ENCODE measurements around the gene BCL11A.

DNA sequence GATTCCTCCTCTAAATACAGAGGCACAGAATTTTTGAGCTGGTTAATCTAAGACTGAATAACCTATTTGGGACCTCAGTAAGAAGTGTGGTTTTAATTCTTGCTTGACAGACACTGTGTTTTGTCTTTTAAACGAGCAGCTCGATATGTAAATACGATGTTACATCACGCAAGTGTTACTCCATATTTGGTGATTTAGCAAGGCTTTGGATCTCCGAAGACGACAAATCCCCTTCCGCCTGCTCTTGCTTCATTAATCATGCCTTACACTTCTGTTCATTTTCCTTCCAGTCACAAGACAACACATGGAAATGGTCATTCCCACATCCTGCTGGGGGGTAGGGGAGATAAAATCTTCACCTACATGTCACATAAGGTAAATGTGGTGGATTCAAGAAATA is 9.4 kb downstream of the BCL11A start:
- no peak for TF ChIP-seq POLR2A (IDR thresholded peaks at IDR 0.05)
- TF ChIP-seq, protein P1, sequence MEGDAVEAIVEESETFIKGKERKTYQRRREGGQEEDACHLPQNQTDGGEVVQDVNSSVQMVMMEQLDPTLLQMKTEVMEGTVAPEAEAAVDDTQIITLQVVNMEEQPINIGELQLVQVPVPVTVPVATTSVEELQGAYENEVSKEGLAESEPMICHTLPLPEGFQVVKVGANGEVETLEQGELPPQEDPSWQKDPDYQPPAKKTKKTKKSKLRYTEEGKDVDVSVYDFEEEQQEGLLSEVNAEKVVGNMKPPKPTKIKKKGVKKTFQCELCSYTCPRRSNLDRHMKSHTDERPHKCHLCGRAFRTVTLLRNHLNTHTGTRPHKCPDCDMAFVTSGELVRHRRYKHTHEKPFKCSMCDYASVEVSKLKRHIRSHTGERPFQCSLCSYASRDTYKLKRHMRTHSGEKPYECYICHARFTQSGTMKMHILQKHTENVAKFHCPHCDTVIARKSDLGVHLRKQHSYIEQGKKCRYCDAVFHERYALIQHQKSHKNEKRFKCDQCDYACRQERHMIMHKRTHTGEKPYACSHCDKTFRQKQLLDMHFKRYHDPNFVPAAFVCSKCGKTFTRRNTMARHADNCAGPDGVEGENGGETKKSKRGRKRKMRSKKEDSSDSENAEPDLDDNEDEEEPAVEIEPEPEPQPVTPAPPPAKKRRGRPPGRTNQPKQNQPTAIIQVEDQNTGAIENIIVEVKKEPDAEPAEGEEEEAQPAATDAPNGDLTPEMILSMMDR (IDR thresholded peaks at IDR 0.05), result no peak
